ENCODE measurements around the gene SPTSSB.

- TF ChIP-seq EZH2 (IDR thresholded peaks at IDR 0.05) = no peak
- no peak for TF ChIP-seq SIN3A (IDR thresholded peaks at IDR 0.05; ENCODE audit: low read depth)
Measured at GRCh38 chr3:161351330-161351729, 20.0 kb downstream of the SPTSSB start.
